GM19023 (cell line): ENCODE data around the gene USB1.

Source experiments
- ATAC-seq: cut with Tn5 transposase; IDR thresholded peaks from one replicate; pipeline ENCODE4 v1.9.1; 2021; ENCODE audit warnings: mild to moderate bottlenecking, moderate library complexity; ENCODE audit not compliant: unreplicated experiment

USB1 gene

GRCh38 chr16:58013201-58013956, 12.2 kb downstream of the USB1 start:
- ATAC-seq: no peak

GRCh38 chr16:58016840-58017446, 15.7 kb downstream of the USB1 start:
- no peak for ATAC-seq

DNA sequence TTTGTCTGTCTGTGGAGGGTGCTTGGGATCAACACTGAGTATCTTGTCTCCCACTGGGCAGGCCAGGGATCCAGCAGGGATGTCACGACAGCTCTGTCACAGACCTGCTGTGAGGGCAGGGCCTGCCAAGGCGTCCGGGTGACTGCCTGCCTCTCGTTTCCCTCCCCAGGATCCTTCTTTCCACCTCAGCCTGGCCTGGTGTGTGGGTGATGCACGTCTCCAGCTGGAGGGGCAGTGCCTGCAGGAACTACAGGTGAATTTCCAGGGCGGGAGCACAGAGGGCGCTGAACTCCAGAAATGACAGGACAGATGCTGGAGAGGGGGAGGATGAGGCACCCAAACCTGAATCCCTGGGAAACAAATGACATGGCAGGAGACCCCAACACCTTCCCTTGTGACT, 17.6 kb downstream of the USB1 start:
- no peak for ATAC-seq

DNA sequence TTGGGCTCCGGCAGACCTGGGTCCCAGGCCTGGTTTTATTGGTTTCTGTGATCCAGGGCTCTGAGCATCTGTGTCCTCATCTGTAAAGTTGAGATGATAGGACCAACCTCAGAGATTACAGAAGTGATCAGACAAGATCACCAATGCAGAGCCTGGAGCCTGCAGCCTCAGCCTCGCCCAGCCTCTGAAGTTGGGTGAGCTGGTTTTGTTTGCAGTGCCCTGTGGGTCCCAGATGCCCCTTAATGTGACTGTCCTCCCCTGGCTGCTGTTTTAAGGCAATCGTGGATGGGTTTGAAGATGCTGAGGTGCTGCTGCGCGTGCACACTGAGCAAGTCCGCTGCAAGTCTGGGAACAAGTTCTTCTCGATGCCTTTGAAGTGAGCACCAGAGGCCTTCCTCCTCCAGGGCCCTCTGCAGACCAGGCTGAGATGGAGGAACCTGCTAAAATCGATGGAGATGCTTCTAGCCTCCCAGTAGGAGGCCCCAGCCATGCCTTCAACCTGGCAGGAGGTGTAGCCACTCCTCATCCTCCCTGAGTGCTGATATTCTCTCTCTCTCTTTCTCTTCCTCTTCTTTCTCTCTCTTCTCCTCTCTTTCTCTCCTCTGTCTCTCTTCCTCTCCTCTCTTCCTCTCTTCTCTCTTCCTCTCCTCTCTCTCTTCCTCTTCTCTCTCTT, 18.8 kb downstream of the USB1 start:
- no peak for ATAC-seq

DNA sequence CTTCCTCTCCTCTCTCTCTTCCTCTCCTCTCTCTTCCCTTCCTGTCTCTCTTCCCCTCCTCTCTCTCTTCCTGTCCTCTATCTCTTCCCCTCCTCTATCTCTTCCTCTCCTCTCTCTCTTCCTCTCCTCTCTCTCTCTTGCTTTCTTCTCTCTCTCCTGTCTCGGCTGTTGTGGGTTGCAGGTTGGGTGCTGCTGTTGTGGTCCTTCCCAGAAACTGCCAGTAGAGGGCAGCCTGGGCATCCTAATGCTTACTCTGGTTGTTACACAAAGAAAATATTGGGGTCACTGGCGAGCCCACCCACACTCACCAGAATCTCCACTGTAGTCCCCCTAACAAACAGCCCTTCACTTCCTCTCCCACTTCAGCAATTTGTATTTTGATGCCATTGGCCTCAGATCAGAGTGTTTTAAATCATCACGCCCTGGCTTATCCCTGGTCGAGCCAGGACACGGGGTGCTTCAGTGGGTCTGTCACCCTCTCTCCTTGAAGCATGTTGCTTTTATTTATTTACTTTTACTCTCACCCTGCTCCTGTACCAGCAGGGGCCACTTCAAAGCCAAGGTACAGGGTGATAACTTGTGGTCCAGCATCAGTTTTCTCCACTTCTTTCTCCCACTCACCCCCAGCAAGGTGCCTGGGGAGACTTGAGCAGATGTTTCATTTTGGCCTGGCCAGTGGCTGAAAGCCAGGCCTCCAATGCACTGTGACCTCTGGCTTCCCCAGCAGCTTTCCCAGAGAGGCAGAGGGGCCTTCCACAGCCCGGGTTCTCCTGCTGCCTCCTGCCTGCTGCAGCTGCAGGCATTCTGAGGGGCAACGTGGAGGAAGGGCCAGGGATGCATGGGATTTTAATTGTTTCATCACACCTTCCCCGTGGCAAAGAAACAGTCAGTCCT, 19.7 kb downstream of the USB1 start:
- ATAC-seq: no peak

DNA sequence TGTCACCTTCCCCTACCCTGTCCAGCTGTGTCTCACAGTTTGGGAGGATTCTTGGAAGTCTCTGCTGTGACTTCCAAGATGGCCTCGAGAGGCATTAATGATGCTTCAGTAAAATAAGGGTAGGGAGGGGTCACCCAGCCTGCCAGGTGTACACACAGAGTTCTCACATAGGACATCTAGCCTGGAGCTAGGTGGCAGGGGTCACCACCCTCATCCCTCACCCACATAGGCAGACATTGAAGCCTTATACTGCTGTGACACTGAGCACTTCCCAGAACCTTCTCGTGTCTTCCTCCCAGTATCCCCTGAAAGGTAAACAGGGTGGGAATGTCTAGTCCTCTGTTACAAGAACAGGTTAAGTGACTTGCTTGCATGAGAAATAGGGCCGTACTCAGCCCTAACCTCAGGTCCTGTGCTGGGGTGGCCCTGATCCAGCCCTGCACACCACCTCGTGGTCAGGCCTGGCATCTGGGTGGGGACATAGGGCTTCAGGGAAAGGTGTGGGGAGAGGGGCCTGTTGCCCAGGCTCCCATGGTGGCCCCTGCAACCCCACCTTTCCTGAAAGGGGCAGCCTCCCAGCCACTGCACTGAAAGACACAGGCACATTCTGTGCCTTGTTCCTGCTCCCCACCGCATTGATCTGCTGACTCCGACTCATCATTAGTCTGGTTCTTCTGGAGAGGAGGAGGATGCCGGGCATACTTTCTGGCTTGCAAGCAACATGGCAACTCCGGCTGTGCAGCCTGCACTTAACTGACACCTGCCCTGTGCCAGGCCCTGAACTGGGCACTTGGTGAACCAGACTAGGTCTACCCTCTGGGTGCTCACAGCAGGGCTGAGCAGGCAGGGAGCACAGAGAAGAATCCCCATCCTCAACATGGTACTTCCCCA, 20.7 kb downstream of the USB1 start:
- ATAC-seq: no peak

DNA sequence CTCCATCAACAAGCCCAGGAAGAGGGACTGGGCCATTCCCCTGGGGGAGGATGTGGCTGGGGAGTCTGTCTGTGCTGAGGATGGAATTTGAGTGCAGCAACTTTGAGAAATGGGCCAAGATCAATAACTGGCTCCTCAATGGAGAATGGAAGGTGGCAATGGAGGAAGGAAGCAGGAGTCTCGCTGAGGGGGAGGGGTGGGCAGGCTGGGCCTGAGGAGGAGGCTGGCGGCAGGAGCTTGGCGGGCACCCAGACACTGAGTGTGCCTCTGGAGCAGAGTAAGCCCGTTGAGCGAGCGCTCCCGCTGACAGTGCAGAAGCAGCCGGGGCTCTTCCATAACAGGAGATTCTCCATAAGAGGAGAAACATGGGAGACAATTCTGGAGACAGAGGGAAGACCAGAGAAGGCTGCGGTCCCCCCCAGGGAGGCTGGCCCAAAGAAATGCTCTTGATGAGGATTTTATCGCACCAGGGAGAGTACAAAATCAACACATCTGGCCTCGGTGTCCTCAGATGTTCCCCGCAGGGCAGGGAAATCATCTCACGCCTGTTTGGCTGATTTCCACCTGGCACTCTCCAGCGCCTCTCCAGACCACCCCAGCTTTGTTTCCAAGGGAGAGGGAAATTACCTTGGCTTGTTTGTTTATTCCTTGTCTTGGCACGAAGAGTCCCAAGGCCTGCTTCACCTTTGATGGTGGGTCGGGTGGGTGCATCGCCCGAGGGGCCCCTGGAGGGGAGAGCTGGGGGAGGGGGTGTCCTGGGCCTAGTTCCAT, 21.6 kb downstream of the USB1 start:
- ATAC-seq: no peak

GRCh38 chr16:58024486-58025350, 23.5 kb downstream of the USB1 start:
- ATAC-seq: no peak

DNA sequence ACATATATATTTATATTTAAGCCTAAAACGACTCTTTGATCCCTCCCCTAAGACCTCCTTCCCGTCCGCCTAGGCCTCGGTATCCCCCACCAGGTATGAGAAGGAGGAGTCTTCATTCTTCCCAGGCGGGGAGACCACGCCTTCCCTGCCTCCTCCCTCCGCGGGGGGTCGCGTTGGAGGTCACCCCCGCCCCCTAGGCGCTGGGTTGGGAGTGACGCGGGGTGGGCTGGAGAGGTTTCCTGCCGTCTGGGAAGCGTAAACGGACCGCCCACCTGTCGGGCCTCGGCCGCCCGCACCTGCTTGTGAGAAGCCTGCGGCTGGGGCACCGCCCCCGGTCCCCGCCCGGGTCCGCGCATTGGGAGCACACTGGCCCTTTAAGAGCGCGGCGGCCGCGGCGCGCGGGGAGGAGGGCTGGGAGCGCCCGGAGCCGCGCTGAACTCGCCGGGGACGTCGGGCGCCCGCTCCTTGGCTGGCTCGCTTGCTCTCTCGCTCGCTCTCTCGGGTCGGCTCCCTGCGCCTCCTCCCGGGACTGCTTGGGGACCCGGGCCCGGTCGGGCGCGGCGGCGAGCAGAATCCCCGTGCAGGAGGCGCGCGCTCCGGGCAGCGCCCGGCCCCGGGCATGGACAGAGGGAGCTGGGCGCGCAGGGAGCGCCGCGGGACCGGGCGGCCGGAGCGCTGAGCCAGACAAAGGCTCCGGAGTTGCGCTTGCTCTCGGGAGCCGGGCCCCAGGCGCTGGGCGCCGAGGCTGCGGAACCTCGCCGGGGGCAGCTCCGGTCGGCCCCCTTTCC, 24.3 kb downstream of the USB1 start, which contains the start of gene MMP15:
Gene MMP15, plus strand, starts transcription at position 404 of the 788 bp plus-strand sequence. CDS start 597 bp downstream, outside the sequence.
- peak; percentile 47 for ATAC-seq

DNA sequence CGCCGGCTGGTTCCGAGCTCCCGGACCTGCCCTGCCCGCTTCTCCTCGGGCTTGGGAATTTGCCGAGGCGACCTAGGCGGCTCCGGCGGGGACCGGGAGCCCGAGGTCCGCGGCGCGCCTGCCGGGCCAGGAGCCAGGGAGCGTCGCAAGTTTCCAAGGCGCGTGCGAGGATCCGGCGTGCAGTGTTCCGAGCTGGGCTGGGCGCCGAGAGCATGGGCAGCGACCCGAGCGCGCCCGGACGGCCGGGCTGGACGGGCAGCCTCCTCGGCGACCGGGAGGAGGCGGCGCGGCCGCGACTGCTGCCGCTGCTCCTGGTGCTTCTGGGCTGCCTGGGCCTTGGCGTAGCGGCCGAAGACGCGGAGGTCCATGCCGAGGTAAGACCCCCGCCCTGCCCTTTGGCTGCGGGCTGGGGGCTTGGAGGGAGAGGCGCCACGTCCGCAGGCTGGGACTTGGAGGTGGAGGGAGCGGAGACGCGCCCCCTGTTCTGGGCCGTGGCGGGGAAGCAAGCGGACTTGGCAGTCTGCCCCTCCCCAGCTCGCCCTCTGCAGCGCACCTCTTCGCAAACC, 25.0 kb downstream of the USB1 start:
- ATAC-seq: no peak

- ATAC-seq: no peak
Measured at GRCh38 chr16:58026705-58027160, 25.5 kb downstream of the USB1 start.

DNA sequence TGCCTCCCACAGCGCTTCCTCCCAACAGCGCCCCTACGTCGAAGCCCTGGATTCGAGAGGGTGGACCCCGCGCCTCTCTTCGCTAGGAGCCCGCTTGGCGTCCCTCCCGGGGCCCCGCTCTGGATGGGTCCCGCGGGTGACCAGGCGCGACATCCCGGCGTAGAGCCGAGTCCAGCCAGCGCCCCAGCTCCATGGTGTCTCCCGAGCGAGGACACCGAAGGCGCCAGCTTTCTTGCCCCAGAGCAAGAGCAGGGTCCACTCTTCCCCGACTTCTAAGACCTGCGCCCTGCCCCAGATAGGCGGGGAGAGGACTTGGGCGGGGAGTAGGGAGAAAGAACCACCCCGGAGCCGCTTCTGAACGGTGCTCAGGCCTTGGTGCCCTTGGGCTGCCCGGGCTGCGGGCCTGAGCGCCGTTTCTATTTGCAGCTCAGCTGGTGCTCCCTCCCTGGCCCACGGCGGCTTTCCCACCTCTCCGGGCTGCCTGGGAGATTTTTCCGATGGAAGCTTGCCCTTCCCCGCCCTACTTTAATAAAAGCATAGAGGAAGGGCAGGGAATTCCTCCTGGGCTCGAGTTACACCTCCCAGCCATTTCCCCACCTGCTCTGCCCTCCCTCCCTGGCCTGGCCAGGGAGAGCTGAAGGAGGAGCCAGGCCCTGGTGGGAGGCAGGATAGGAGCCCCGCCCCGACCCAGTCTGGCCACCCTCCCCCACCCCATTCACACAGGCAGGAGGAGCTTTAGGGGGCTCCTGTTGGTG, 26.1 kb downstream of the USB1 start:
- ATAC-seq: no peak

- ATAC-seq: no peak
Measured at GRCh38 chr16:58027916-58028455, 26.8 kb downstream of the USB1 start.

DNA sequence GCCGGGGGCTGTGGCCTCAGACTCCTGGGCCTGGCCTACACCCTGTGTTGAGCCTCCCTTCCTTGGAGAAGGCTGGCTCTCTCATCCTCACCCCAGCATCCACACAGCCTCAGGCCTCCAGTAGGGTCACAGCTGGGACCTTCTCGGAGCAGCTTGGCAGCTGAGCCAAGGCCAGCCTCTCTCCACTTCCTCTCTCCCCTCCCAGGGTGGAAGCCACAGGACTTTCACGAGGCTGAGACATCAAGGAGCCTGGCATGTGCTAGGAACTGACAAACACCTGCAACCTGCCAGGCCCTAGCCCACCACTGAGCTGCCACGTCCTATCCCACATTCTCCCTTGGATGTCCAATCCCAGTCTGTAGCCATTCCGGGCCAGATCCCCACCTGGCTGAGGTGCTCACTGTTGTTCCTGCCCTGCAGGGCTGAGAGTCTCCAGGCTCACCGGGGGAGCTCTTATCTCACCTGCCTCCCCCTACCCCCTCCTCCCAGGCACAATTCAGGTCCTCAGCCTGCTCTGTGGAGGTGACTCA, 27.4 kb downstream of the USB1 start:
- no peak for ATAC-seq

- no peak for ATAC-seq
Measured at GRCh38 chr16:58029410-58029809, 28.2 kb downstream of the USB1 start.
